Colonic mucosa (tissue), 4 donors: ENCODE data around the gene PPP1R9B. TPM values are rescaled to one million over a fixed set of nuclear protein-coding genes. Genes with fewer than 3 reads are reported as not detected.
A peak's percentile ranks its signal among the peaks of the same experiment; 100 is the strongest.

Experiments
- DNase-seq: peaks from one replicate; pipeline ENCODE4 v3.0.0-alpha.2; 2020
- H3K27ac ChIP-seq: fragments of 200-600 bp; one replicate; pipeline ENCODE4 v1.8.0; 2021
- H3K27me3 ChIP-seq: fragments of 200-600 bp; one replicate; pipeline ENCODE4 v1.8.0; 2021
- H3K36me3 ChIP-seq: fragments of 200-600 bp; one replicate; pipeline ENCODE4 v1.8.0; 2021
- H3K4me1 ChIP-seq: fragments of 200-600 bp; one replicate; pipeline ENCODE4 v1.8.0; 2021; ENCODE audit warnings: mild to moderate bottlenecking
- H3K4me3 ChIP-seq: fragments of 200-600 bp; one replicate; pipeline ENCODE4 v1.8.0; 2021
- H3K9ac ChIP-seq, 2 donors: one replicate each; pipeline ENCODE4 v1.7.0; 2013; ENCODE audit warnings: control low read depth in 2 of 2, low read depth in 2 of 2, low read length in 2 of 2
- H3K9me3 ChIP-seq: fragments of 200-600 bp; one replicate; pipeline ENCODE4 v1.8.0; 2021
- intact Hi-C: fragments of 100-400 bp; cut with DNase I; formaldehyde crosslinking; loops from one replicate; pipeline ENCODE4 v1.14.1; 2022
- total RNA-seq, 2 donors: library from RNA; stranded (reverse); fragmentation: NEBNext Ultra II Directional in 1 of 2; extraction: Animal tissue kit (Norgen Biotek cat#: 25700) in 1 of 2; gene quantifications; one replicate each; pipeline ENCODE4 v1.2.1, GENCODE V29; 2021
- TF ChIP-seq, protein P1 (sequence below): fragments of 200-600 bp; IDR thresholded peaks from one replicate; pipeline ENCODE4 v1.8.0; 2022; ENCODE audit warnings: antibody characterized with exemption, mild to moderate bottlenecking
- donor health status: healthy.
- donor health status: DM: no; HTN: no; CAD: no.
- donor health status: DM: no; HTN: no; CAD: no.

The PPP1R9B gene
- total RNA-seq, 2 donors from 2014 or later, result 36.6 to 43.2 TPM

DNA sequence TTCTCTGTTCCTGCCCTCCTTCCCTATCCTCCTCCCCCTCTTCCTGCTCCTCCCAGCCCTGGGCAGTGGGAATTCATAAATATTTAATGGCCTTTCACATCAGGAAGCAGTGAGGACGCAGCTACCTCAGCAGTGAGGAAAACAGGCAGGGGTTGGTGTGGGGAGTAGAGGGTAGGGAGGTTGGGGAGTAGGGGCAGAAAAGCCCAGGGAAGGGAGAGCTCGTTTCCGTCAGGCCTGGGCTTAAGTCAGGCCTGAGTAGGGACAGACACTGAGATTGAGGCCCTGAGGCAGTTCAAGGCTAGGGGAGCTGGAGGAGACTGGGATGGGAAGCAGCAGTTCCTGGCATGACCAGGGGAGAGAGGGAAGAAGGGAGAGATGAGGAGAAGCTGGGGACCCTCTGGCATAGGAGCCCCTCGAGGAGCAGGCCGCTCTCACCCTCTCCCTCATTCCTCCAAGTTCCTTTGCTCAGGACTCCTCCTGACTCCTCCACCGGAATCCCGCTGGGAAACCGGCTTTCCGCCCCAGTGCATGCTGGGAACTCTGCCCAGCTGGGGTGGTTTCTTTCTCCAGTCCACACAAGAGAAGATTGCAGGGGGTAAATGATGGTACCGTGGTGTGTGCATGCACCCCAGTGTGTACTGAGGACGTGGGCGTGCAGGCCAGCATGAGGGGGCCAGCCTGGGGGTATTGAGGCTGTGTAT, 26.7 kb downstream of the PPP1R9B start:
- intact Hi-C loops, result no loop called here
- TF ChIP-seq, protein P1, sequence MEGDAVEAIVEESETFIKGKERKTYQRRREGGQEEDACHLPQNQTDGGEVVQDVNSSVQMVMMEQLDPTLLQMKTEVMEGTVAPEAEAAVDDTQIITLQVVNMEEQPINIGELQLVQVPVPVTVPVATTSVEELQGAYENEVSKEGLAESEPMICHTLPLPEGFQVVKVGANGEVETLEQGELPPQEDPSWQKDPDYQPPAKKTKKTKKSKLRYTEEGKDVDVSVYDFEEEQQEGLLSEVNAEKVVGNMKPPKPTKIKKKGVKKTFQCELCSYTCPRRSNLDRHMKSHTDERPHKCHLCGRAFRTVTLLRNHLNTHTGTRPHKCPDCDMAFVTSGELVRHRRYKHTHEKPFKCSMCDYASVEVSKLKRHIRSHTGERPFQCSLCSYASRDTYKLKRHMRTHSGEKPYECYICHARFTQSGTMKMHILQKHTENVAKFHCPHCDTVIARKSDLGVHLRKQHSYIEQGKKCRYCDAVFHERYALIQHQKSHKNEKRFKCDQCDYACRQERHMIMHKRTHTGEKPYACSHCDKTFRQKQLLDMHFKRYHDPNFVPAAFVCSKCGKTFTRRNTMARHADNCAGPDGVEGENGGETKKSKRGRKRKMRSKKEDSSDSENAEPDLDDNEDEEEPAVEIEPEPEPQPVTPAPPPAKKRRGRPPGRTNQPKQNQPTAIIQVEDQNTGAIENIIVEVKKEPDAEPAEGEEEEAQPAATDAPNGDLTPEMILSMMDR, result no peak
- Histone ChIP-seq H3K27me3 (peaks cover 4% of the 10 kb centered on the region), H3K4me3 (no peak overlapping the region), H3K9me3 (no peaks in the 10 kb centered on the region), H3K27ac (no peak overlapping the region), H3K9ac (peak overlapping the region in 1 of 2 donors; percentile 49), H3K36me3 (no peaks in the 10 kb centered on the region), H3K4me1 (peaks cover 2% of the 10 kb centered on the region)
- no peak for DNase-seq

DNA sequence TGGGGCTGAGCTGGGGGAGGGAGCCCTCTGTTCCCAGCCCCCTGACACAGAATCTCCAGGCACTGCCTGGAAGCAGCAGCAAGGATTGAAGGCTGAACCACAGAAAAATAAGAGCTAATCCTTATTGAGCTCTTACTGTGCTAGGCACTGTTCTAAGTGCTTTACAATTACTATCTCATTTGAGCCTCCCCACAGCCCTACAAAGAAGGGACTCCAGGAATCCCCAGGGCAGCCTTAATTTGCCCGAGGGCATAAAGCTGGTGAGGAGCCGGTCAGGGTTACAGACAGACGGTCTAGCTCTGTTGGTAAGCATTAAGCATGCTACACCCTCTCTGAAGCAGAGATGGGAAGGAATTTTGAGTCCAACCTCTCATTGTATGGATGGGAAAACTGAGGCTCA, 27.5 kb downstream of the PPP1R9B start:
- Histone ChIP-seq H3K4me3 (no peak overlapping the region), H3K9me3 (no peaks in the 10 kb centered on the region), H3K27ac (no peak overlapping the region), H3K4me1 (no peaks in the 10 kb centered on the region), H3K36me3 (no peaks in the 10 kb centered on the region), H3K9ac (no peak overlapping the region), H3K27me3 (peaks cover 9% of the 10 kb centered on the region)
- TF ChIP-seq, protein P1, result no peak
- intact Hi-C loops, result no loop called here
- no peak for DNase-seq

DNA sequence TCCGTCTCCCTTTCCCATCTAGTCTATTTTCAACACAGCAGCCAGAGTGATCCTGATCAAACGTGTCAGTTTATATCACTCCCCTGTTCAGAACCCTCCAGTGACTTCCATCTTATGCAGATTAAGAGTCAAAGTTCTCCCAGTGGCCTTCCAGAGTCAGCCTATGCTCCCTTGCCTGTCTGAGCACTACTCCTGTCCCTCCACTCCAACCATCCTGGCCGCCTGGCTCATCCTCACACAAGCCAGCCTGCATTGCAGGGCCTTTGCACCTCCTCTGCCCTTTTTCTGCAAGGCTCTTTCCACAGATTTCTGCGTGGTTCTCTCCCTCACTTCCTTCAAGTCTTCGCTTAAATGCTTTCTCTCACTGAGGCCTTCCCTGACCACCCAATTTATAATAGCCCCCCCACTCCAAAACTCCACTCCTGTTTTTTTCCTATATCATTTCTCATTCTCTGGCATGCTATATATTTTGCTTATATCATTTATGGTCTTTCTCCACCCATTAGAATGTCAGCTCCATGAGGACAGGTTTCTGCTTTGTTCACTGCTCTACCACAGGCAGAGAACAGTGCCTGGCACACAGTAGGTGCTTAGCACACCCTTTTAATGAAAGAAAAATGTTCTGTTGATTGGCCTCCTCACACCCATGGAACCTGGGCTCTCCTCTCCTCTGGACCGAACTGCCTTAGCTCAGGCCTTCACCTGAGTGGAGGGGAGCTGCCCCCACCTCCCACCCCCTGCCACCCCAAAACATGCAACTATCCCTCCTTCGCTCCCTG, 29.8 kb downstream of the PPP1R9B start:
- H3K4me3 ChIP-seq, result no peak overlapping the region
- H3K4me1 ChIP-seq, result no peaks in the 10 kb centered on the region
- no peaks in the 10 kb centered on the region for H3K36me3 ChIP-seq
- peaks cover 9% of the 10 kb centered on the region for H3K27me3 ChIP-seq
- no peaks in the 10 kb centered on the region for H3K9me3 ChIP-seq
- TF ChIP-seq, protein P1, result no peak
- DNase-seq, result no peak
- intact Hi-C loops, result no loop called here
- peak overlapping the region in 1 of 2 donors; percentile 12 for H3K9ac ChIP-seq
- H3K27ac ChIP-seq, result no peak overlapping the region

DNA sequence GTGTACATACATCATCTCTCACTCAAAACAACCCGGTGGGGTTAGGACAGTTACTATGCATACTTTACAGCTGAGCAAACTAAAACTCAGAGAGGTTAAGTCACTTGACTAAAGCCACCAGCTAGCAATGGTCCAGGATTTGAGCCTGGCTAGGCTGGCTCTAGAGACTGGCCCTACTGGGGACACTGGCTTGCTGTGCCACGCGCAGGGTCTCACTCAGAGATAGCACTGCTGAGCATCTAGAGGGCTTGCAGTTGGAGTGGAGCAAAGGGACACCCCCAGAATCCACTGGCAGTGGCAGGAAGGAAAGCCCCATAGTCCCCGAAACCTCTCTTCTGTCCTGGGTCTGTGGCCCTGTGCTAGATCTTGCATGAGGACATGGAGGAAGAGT, 31.7 kb downstream of the PPP1R9B start:
- TF ChIP-seq, protein P1, result no peak
- no peak overlapping the region for H3K9ac ChIP-seq
- DNase-seq, result no peak
- H3K4me3 ChIP-seq, result no peak overlapping the region
- no peaks in the 10 kb centered on the region for H3K9me3 ChIP-seq
- no peaks in the 10 kb centered on the region for H3K4me1 ChIP-seq
- H3K27ac ChIP-seq, result no peak overlapping the region
- intact Hi-C loops, result no loop called here
- H3K27me3 ChIP-seq, result peaks cover 9% of the 10 kb centered on the region
- no peaks in the 10 kb centered on the region for H3K36me3 ChIP-seq

DNA sequence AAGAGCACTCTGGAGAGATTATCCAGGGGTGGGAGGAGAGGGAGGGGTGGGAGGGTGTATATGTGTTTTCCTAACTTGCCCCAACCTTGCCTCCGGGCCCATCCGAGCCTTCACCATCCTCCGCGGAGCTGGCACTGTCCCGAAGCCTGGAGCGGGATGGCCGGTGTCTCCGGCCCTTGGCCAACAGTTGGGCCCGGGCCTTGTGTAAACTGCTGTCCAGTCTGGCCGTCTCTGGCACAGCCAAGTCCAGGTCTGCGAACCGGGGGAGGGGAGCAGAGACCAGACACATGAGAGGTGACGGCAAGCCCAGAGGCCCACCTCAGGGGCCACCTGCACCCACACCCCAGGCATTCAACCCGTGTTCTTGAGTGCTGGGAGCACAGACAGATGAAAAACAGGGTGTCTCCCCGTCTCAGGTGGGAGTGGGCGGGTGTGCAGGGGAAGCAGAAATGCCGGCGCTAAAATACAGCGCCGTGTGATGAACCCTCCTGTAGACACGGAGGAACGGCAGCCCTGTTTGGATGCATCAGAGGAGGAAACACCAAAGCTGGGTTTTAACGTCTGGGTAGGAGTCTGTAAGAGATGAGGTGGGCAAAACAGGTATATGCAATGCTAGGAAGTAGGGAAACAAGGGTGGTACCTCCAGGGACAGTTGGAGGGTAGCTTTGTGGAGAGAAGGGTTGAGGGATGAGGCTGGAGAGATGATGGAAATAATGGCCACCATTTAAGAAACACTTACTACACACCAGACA, 32.2 kb downstream of the PPP1R9B start:
- intact Hi-C loops, result no loop called here
- TF ChIP-seq, protein P1, result no peak
- H3K27me3 ChIP-seq, result peaks cover 9% of the 10 kb centered on the region
- DNase-seq, result no peak
- no peak overlapping the region for H3K9ac ChIP-seq
- H3K36me3 ChIP-seq, result no peaks in the 10 kb centered on the region
- H3K9me3 ChIP-seq, result no peaks in the 10 kb centered on the region
- H3K4me1 ChIP-seq, result no peaks in the 10 kb centered on the region
- no peak overlapping the region for H3K27ac ChIP-seq
- no peak overlapping the region for H3K4me3 ChIP-seq
